Type B pancreatic cell (in vitro differentiated cells): Measurements from ENCODE around the gene HERC3. TPM values are rescaled to one million over a fixed set of nuclear protein-coding genes. Genes with fewer than 3 reads are reported as not detected.

Source experiments
- DNase-seq: peaks from one replicate; pipeline ENCODE4 v3.0.0; 2021; ENCODE audit warnings: mixed read lengths; ENCODE audit not compliant: unreplicated experiment; ENCODE audit errors: extremely low spot score
- H3K27ac Mint-ChIP-seq: 2 replicates; pipeline ENCODE4 v1.8.0; 2021; ENCODE audit warnings: mild to moderate bottlenecking, mixed read lengths
- H3K27me3 Mint-ChIP-seq: 2 replicates; pipeline ENCODE4 v1.8.0; 2021; ENCODE audit warnings: mixed read lengths
- H3K36me3 Mint-ChIP-seq: 2 replicates; pipeline ENCODE4 v1.8.0; 2021; ENCODE audit warnings: mixed read lengths
- H3K4me1 Mint-ChIP-seq: one replicate; pipeline ENCODE4 v1.8.0; 2021; ENCODE audit warnings: mixed read lengths; ENCODE audit not compliant: unreplicated experiment
- H3K4me3 Mint-ChIP-seq: 2 replicates; pipeline ENCODE4 v1.8.0; 2021; ENCODE audit warnings: mild to moderate bottlenecking, mixed read lengths
- H3K9me3 Mint-ChIP-seq: 2 replicates; pipeline ENCODE4 v1.8.0; 2021; ENCODE audit warnings: mixed read lengths
- CTCF ChIP-seq: fragments of 200-600 bp; sonication (generic); conservative IDR thresholded peaks from 2 replicates; pipeline ENCODE4 v1.5.0; 2021; ENCODE audit warnings: antibody characterized with exemption, mild to moderate bottlenecking
- total RNA-seq: library from RNA; stranded (reverse); gene quantifications from 2 replicates; pipeline ENCODE4 v1.2.1, GENCODE V29; 2021; ENCODE audit warnings: low replicate concordance

HERC3 gene
- total RNA-seq, 1 donor from 2014 or later, result 14.1 TPM

GRCh38 chr4:88599714-88600113 is 7.4 kb downstream of the HERC3 start:
- Mint-ChIP-seq H3K27me3 (no peaks in the 10 kb centered on the region), H3K4me3 (no peak overlapping the region), H3K4me1 (peaks cover 9% of the 10 kb centered on the region), H3K9me3 (no peaks in the 10 kb centered on the region), H3K27ac (no peak overlapping the region), H3K36me3 (peaks cover 14% of the 10 kb centered on the region)
- TF ChIP-seq CTCF, result no peak
- no peak for DNase-seq

GRCh38 chr4:88600176-88600838 is 8.0 kb downstream of the HERC3 start:
- no peaks in the 10 kb centered on the region for H3K27me3 Mint-ChIP-seq
- H3K36me3 Mint-ChIP-seq, result peaks cover 19% of the 10 kb centered on the region
- TF ChIP-seq CTCF, result no peak
- no peak overlapping the region for H3K27ac Mint-ChIP-seq
- H3K4me1 Mint-ChIP-seq, result peaks cover 9% of the 10 kb centered on the region
- no peak for DNase-seq
- no peaks in the 10 kb centered on the region for H3K9me3 Mint-ChIP-seq
- no peak overlapping the region for H3K4me3 Mint-ChIP-seq

GRCh38 chr4:88604978-88605678 is 12.8 kb downstream of the HERC3 start:
- no peak for TF ChIP-seq CTCF
- H3K9me3 Mint-ChIP-seq, result no peaks in the 10 kb centered on the region

GRCh38 chr4:88605736-88606135 is 13.5 kb downstream of the HERC3 start:
- no peak for TF ChIP-seq CTCF
- Mint-ChIP-seq H3K9me3 (no peaks in the 10 kb centered on the region), H3K4me1 (no peaks in the 10 kb centered on the region), H3K27me3 (no peaks in the 10 kb centered on the region), H3K4me3 (no peak overlapping the region), H3K27ac (no peak overlapping the region), H3K36me3 (peaks cover 19% of the 10 kb centered on the region)
- no peak for DNase-seq

More at GRCh38 chr4:88604978-88605678, 12.8 kb downstream of the HERC3 start:
- Mint-ChIP-seq H3K4me1 (no peaks in the 10 kb centered on the region), H3K27me3 (no peaks in the 10 kb centered on the region), H3K36me3 (peaks cover 19% of the 10 kb centered on the region), H3K27ac (no peak overlapping the region), H3K4me3 (no peak overlapping the region)
- DNase-seq, result no peak

GRCh38 chr4:88606832-88607231 is 14.6 kb downstream of the HERC3 start:
- Mint-ChIP-seq H3K27ac (no peak overlapping the region), H3K36me3 (peaks cover 19% of the 10 kb centered on the region), H3K27me3 (no peaks in the 10 kb centered on the region), H3K4me3 (no peak overlapping the region), H3K9me3 (no peaks in the 10 kb centered on the region), H3K4me1 (peaks cover 4% of the 10 kb centered on the region)
- no peak for DNase-seq
- TF ChIP-seq CTCF, result no peak
